Smooth muscle cell (in vitro differentiated cells): Measurements from ENCODE around the gene CKAP4. TPM values are rescaled to one million over a fixed set of nuclear protein-coding genes. Genes with fewer than 3 reads are reported as not detected.

Experiments
- DNase-seq: peaks from one replicate; lab custom pipeline; 2025; ENCODE audit not compliant: unreplicated experiment; lab: John Stamatoyannopoulos, UW
- H2AFZ ChIP-seq: fragments of 200-600 bp; sonication (generic); 2 replicates; pipeline ENCODE4 v1.6.0; 2016; ENCODE audit warnings: antibody characterized with exemption, low read depth, mild to moderate bottlenecking
- H3F3A ChIP-seq: fragments of 200-600 bp; sonication (generic); 2 replicates; pipeline ENCODE4 v1.6.0; 2017; ENCODE audit warnings: antibody characterized with exemption, low read depth
- H3K27ac ChIP-seq: fragments of 200-600 bp; sonication (generic); 2 replicates; pipeline ENCODE4 v1.5.1; 2016; ENCODE audit warnings: low read depth, mild to moderate bottlenecking
- H3K27me3 ChIP-seq: fragments of 200-600 bp; sonication (generic); 2 replicates; pipeline ENCODE4 v1.6.1; 2016; ENCODE audit warnings: low read depth, mild to moderate bottlenecking
- H3K36me3 ChIP-seq: fragments of 200-600 bp; sonication (generic); 2 replicates; pipeline ENCODE4 v1.5.1; 2016; ENCODE audit warnings: low read depth
- H3K4me1 ChIP-seq: fragments of 200-600 bp; sonication (generic); 2 replicates; pipeline ENCODE4 v1.5.1; 2016; ENCODE audit warnings: low read depth
- H3K4me2 ChIP-seq: fragments of 200-600 bp; sonication (generic); 2 replicates; pipeline ENCODE4 v1.6.0; 2016; ENCODE audit warnings: mild to moderate bottlenecking
- H3K4me3 ChIP-seq: fragments of 200-600 bp; sonication (generic); 2 replicates; pipeline ENCODE4 v1.5.1; 2016; ENCODE audit warnings: mild to moderate bottlenecking
- H3K79me2 ChIP-seq: fragments of 200-600 bp; sonication (generic); 2 replicates; pipeline ENCODE4 v1.6.0; 2016; ENCODE audit warnings: low read depth, mild to moderate bottlenecking
- H3K9ac ChIP-seq: fragments of 200-600 bp; sonication (generic); 2 replicates; pipeline ENCODE4 v1.6.0; 2016; ENCODE audit warnings: low read depth
- H3K9me3 ChIP-seq: fragments of 200-600 bp; sonication (generic); replicated peaks from 2 replicates; pipeline ENCODE4 v1.5.1; 2016; ENCODE audit warnings: low read depth
- H4K20me1 ChIP-seq: fragments of 200-600 bp; sonication (generic); 2 replicates; pipeline ENCODE4 v1.6.0; 2016; ENCODE audit warnings: low read depth
- WGBS: methylation state at CpG from one replicate; pipeline ENCODE4 v1.1.7; 2016; ENCODE audit warnings: low lambda C conversion rate; 5-methylcytosine and 5-hydroxymethylcytosine counted together
- polyA plus RNA-seq: library from polyadenylated mRNA; unstranded; fragments of >200 nt; fragmentation: Nextera tagmentation; extraction: Ambion mirVana; gene quantifications from 2 replicates; pipeline ENCODE4 v1.2.1, GENCODE V29; 2016
- small RNA-seq: library from RNA; depleted of rRNA; stranded (forward); fragments of <200 nt; gene quantifications from one replicate; pipeline ENCODE3, GENCODE V24; 2014
- total RNA-seq: library from RNA; depleted of rRNA; stranded (reverse); fragments of >200 nt; gene quantifications from 2 replicates; pipeline ENCODE4 v1.2.3, GENCODE V29; 2014
- TF ChIP-seq, protein P1 (sequence below): fragments of 200-600 bp; sonication (generic); IDR thresholded peaks from 2 replicates; pipeline ENCODE4 v1.5.1; 2017; ENCODE audit warnings: borderline replicate concordance, mild to moderate bottlenecking, antibody characterized with exemption; ENCODE audit not compliant: insufficient read depth, poor library complexity, severe bottlenecking

Gene CKAP4
- total and polyA plus RNA-seq, 2 experiments from 2014 or later = 241 to 486 TPM

DNA sequence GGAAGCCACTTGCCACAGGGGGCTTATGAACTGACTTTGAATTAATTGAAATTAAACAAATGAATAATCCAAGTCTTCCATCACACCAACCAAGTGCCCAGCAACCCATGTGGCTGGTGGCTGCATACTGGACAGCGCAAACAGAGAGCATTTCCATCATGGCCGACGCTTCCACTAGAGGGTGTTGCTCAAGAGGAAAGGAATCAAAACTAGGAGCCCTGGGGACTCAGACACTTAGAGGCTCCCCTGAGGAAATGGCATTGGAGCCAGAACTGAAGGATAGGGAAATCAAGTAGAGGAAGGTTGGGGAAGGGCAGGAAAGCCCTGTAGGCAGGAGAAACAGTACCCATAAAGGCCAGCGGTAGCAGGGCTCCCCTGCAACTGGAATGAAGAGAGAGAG lies 58.5 kb downstream of the CKAP4 start:
- Histone ChIP-seq H3K4me1 (no peaks in the 10 kb centered on the region), H3F3A (no peaks in the 10 kb centered on the region), H3K4me2 (no peak overlapping the region), H3K4me3 (no peak overlapping the region), H3K9me3 (no peaks in the 10 kb centered on the region), H3K27ac (no peak overlapping the region), H3K27me3 (no peaks in the 10 kb centered on the region), H3K9ac (no peak overlapping the region), H4K20me1 (no peaks in the 10 kb centered on the region), H3K79me2 (no peaks in the 10 kb centered on the region), H2AFZ (no peak overlapping the region), H3K36me3 (no peaks in the 10 kb centered on the region)
- DNase-seq = no peak
- 89% methylated on average over 4 of the region's 4 CpGs for WGBS
- TF ChIP-seq, protein P1, sequence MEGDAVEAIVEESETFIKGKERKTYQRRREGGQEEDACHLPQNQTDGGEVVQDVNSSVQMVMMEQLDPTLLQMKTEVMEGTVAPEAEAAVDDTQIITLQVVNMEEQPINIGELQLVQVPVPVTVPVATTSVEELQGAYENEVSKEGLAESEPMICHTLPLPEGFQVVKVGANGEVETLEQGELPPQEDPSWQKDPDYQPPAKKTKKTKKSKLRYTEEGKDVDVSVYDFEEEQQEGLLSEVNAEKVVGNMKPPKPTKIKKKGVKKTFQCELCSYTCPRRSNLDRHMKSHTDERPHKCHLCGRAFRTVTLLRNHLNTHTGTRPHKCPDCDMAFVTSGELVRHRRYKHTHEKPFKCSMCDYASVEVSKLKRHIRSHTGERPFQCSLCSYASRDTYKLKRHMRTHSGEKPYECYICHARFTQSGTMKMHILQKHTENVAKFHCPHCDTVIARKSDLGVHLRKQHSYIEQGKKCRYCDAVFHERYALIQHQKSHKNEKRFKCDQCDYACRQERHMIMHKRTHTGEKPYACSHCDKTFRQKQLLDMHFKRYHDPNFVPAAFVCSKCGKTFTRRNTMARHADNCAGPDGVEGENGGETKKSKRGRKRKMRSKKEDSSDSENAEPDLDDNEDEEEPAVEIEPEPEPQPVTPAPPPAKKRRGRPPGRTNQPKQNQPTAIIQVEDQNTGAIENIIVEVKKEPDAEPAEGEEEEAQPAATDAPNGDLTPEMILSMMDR = no peak

DNA sequence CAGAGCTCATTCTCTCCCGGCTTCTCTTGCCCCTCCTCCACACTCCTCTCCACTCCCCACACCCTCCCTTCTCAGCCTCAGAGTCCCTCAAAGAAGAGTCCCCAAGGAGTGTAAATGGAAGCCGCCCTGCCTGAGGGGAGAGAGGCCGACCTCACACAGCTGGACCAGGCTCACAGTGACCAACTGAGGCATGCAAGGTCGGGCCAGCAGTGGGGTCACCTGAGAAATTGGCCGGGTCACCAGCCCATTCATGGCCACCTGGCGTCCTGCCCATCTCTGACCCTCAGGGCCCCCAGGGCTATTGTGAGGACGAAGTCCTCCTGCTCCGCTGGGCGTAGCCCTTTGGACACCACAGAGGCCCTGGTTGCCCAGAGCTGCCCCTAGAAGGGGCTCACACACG lies 59.6 kb downstream of the CKAP4 start:
- H3K4me3 ChIP-seq = no peak overlapping the region
- H3K79me2 ChIP-seq = no peaks in the 10 kb centered on the region
- H4K20me1 ChIP-seq = no peaks in the 10 kb centered on the region
- H3K27ac ChIP-seq = no peak overlapping the region
- no peaks in the 10 kb centered on the region for H3K4me1 ChIP-seq
- 80% methylated on average over 9 of the region's 10 CpGs for WGBS
- TF ChIP-seq, protein P1 = no peak
- no peak overlapping the region for H3K4me2 ChIP-seq
- H3K27me3 ChIP-seq = no peaks in the 10 kb centered on the region
- H2AFZ ChIP-seq = no peak overlapping the region
- no peaks in the 10 kb centered on the region for H3K9me3 ChIP-seq
- DNase-seq = no peak
- no peaks in the 10 kb centered on the region for H3F3A ChIP-seq
- no peak overlapping the region for H3K9ac ChIP-seq
- H3K36me3 ChIP-seq = no peaks in the 10 kb centered on the region

Small RNAs within 50 kb of the gene (small RNA-seq; reads per million reads assigned to genes)
- not detected for gene RNU7-94P

Other genes with a start within 250 kb of the CKAP4 start
- gene NUAK1, start 109.1 kb downstream of the CKAP4 start, total RNA-seq = 54.0 and 64.2 TPM in 2 replicates
- gene NUAK1, start 109.1 kb downstream of the CKAP4 start, polyA plus RNA-seq = 35.3 and 38.8 TPM in 2 replicates
- 15.1 and 19.1 TPM in 2 replicates for gene TCP11L2, start 54.7 kb upstream of the CKAP4 start, total RNA-seq
- 2.4 and 3.5 TPM in 2 replicates for gene TCP11L2, start 54.7 kb upstream of the CKAP4 start, polyA plus RNA-seq
- gene POLR3B, start 109.7 kb upstream of the CKAP4 start, total RNA-seq = 7.5 and 11.7 TPM in 2 replicates
- gene POLR3B, start 109.7 kb upstream of the CKAP4 start, polyA plus RNA-seq = 4.8 and 7.3 TPM in 2 replicates